BLaER1 (cell line): Measurements from ENCODE around the gene OR5C1.
"Not testable (repeated sequence)": the region's sequence is repeated elsewhere in the genome, so short reads cannot be mapped to it uniquely, and the experiment has no call there.

ENCODE experiments used
- H3K27ac ChIP-seq: shearing (Covaris generic); formaldehyde crosslinking; 2 replicates; pipeline ENCODE4 v1.8.1; 2022
- H3K27me3 ChIP-seq: shearing (Covaris generic); formaldehyde crosslinking; 2 replicates; pipeline ENCODE4 v1.8.1; 2022
- H3K36me3 ChIP-seq: shearing (Covaris generic); formaldehyde crosslinking; 2 replicates; pipeline ENCODE4 v1.8.1; 2022
- H3K4me1 ChIP-seq: shearing (Covaris generic); formaldehyde crosslinking; 2 replicates; pipeline ENCODE4 v1.8.1; 2022
- H3K4me2 ChIP-seq: shearing (Covaris generic); formaldehyde crosslinking; 2 replicates; pipeline ENCODE4 v1.8.1; 2022
- H3K4me3 ChIP-seq: shearing (Covaris generic); formaldehyde crosslinking; 2 replicates; pipeline ENCODE4 v1.8.1; 2022
- H3K9ac ChIP-seq: shearing (Covaris generic); formaldehyde crosslinking; 2 replicates; pipeline ENCODE4 v1.8.1; 2022
- H3K9me3 ChIP-seq: shearing (Covaris generic); formaldehyde crosslinking; 2 replicates; pipeline ENCODE4 v1.8.1; 2022
- H4K20me1 ChIP-seq: shearing (Covaris generic); formaldehyde crosslinking; 2 replicates; pipeline ENCODE4 v1.8.1; 2022
- Cebpa-rat ChIP-seq: shearing (Covaris generic); IDR thresholded peaks from 2 replicates; pipeline ENCODE4 v1.8.1; 2022

OR5C1 gene

DNA sequence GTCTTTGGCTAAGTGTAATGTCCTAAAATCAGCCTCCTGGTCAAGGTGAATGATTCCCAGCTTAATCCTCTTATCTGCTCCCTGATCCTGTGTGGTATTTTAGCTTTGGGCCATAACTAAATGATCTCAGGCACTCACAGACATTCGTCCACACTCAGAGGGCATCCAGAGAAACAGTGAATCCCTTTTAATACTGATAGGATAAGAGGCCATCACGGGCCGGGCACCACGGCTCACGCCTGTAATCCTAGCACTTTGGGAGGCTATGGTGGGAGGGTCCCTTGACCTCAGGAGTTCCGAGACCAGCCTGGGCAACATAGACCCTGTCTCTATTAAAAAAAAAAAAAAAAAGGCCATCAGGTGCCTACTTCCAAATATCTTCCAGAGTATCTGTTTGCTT is 33.3 kb downstream of the OR5C1 start:
- Histone ChIP-seq H3K36me3 (peaks cover 85% of the 10 kb centered on the region), H3K4me3 (no peak overlapping the region), H4K20me1 (peaks cover 67% of the 10 kb centered on the region), H3K4me1 (peaks cover 40% of the 10 kb centered on the region), H3K9me3 (no peaks in the 10 kb centered on the region), H3K27ac (peak overlapping the region; percentile 67), H3K27me3 (no peaks in the 10 kb centered on the region), H3K9ac (peak overlapping the region; percentile 25; the same call in 1 of the 2 replicates), H3K4me2 (peak overlapping the region; percentile 58)
- TF ChIP-seq Cebpa-rat: no peak

DNA sequence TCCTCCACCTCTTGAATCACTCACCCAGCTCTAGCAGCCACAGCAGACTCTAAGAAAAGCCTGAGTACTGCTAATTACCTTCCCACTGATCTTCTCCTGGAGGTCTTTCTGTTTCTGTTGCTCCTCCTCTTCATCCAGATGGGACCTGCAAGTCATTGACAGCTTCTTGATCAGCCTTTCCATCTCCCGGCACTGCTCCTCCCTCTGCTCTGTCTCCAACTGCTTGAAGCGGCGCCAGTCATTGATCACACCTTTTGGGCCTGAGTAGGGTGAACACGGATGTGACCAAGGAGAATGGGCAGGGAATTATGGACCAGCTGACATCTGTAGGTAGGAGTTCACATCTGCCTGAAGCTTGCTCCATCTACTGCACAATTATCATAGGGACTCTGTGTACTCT is 34.2 kb downstream of the OR5C1 start:
- TF ChIP-seq Cebpa-rat: no peak
- H4K20me1 ChIP-seq: peaks cover 76% of the 10 kb centered on the region

DNA sequence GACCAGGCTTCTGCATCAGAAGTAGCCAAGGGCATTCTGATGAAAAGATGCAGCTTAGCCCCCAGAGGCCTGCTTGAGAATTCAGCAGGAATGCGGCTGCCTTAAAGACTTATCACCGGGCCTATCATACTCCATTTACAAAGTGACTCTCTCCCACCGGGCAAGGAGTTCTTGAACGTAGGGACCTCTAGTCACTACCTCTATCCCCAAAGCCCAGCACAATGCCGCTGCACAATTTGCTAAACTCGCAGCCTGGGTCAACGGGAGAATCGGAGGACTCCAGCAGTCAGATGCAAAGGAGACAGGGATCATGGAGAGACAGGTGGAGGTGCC is 39.0 kb downstream of the OR5C1 start:
- Histone ChIP-seq H3K4me2 (peak overlapping the region; percentile 86), H3K4me1 (peaks cover 24% of the 10 kb centered on the region), H3K36me3 (peaks cover 40% of the 10 kb centered on the region), H3K27me3 (no peaks in the 10 kb centered on the region), H4K20me1 (peaks cover 48% of the 10 kb centered on the region), H3K27ac (peak overlapping the region; percentile 88), H3K4me3 (peak overlapping the region; percentile 95), H3K9me3 (no peaks in the 10 kb centered on the region), H3K9ac (peak overlapping the region; percentile 94)
- TF ChIP-seq Cebpa-rat: no peak

More for the DNA sequence above, 34.2 kb downstream of the OR5C1 start:
- no peak overlapping the region for H3K4me2 ChIP-seq
- H3K27ac ChIP-seq: no peak overlapping the region
- H3K4me1 ChIP-seq: peaks cover 46% of the 10 kb centered on the region
- no peak overlapping the region for H3K4me3 ChIP-seq
- H3K36me3 ChIP-seq: peaks cover 76% of the 10 kb centered on the region
- H3K9me3 ChIP-seq: no peaks in the 10 kb centered on the region
- H3K27me3 ChIP-seq: no peaks in the 10 kb centered on the region
- H3K9ac ChIP-seq: no peak overlapping the region

DNA sequence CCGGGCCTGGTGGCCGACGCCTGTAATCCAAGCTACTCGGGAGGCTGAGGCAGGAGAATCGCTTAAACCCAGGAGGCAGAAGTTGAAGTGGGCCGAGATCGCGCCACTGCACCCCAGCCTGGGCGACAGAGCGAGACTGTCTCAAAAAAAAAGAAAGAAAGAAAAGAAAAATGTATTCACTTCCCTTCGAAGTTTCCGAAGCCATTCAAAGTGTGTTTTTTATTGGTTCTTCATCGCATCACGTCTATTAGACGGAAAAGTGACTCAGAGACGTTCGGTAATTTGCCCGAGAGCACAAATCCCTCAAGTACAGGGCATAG is 40.2 kb downstream of the OR5C1 start:
- peak overlapping the region; percentile 88 for H3K27ac ChIP-seq
- not testable (repeated sequence) for H3K9me3 ChIP-seq, H3K27me3 ChIP-seq
- peak overlapping the region; percentile 95 for H3K4me3 ChIP-seq
- H3K4me1 ChIP-seq: peaks cover 21% of the 10 kb centered on the region
- H3K4me2 ChIP-seq: peak overlapping the region; percentile 55
- H4K20me1 ChIP-seq: peaks cover 37% of the 10 kb centered on the region
- peak overlapping the region; percentile 94 for H3K9ac ChIP-seq
- H3K36me3 ChIP-seq: peaks cover 30% of the 10 kb centered on the region

DNA sequence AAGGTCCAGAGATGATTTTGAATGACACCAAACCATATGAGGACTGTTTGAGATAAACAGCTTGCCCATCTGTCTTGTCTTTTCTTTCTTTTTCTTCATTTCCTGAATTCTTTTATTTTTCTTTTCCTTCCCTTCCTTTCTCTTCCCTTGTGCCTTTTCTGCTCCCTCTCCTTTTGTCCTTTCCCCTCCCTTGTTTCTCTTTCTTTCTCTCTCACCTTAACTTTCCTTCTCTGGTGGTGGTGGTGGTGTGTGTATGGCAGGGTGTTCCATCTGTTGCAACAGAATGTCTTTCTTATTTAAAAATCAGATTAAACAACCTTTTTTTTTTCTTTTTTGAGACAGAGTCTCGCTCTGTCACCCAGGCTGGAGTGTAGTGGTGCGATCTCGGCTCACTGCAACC is 43.5 kb downstream of the OR5C1 start:
- Histone ChIP-seq H4K20me1 (peaks cover 8% of the 10 kb centered on the region), H3K27me3 (no peaks in the 10 kb centered on the region), H3K27ac (no peak overlapping the region), H3K36me3 (no peaks in the 10 kb centered on the region), H3K4me1 (peaks cover 20% of the 10 kb centered on the region), H3K4me3 (no peak overlapping the region), H3K4me2 (no peak overlapping the region), H3K9ac (no peak overlapping the region), H3K9me3 (no peaks in the 10 kb centered on the region)
- no peak for TF ChIP-seq Cebpa-rat

DNA sequence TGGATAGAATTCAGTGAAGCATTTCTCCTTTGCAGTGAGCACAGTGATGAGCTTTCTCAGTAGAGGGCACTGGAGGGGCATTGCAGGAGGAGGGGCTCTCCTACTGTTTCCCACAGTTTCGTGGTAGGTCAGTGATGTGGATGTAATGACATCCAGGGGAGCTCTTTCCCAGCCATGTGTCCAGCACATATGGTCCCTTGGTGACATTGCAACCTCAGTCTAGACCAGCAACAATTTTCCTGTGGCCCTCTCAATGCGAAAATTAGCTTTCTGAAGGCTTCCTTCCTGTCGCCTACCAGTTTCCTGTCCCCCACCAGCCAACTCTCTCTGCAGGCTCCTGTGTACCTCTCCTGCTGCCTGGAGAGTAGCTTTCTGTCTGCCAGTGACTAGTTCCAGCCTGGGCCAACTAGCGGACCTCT is 46.6 kb downstream of the OR5C1 start:
- no peaks in the 10 kb centered on the region for H4K20me1 ChIP-seq
- no peak for TF ChIP-seq Cebpa-rat
- H3K27me3 ChIP-seq: no peaks in the 10 kb centered on the region
- H3K27ac ChIP-seq: peak overlapping the region; percentile 75
- no peaks in the 10 kb centered on the region for H3K9me3 ChIP-seq
- peaks cover 16% of the 10 kb centered on the region for H3K4me1 ChIP-seq
- H3K4me3 ChIP-seq: peak overlapping the region; percentile 46; the same call in 1 of the 2 replicates
- peak overlapping the region; percentile 91 for H3K4me2 ChIP-seq
- H3K9ac ChIP-seq: peak overlapping the region; percentile 55
- H3K36me3 ChIP-seq: no peaks in the 10 kb centered on the region

DNA sequence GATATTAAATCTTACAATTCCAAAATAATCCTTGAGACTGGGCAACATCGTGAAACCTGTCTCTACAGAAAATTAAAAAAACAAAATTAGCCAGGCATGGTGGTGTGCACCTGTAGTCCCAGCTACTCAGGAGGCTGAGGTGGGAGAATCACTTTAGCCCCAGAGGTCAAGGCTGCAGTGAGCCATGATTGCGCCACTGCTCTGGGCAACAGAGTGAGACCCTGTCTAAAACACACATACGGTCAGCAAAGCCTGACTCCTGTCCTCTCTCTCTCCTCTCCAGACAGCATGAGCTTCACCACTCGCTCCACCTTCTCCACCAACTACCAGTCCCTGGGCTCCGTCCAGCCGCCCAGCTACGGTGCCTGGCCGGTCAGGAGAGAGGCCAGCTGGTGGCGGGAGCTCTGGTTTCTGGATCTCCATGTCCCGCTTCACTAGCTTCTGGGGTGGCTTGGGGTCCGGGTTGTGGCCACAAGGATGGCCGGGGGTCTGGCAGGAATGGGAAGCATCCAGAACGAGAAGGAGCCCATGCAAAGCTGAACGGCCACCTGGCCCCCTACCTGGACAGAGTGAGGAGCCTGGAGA is 48.6 kb downstream of the OR5C1 start:
- peaks cover 16% of the 10 kb centered on the region for H3K4me1 ChIP-seq
- no peaks in the 10 kb centered on the region for H3K9me3 ChIP-seq
- no peaks in the 10 kb centered on the region for H3K27me3 ChIP-seq
- no peaks in the 10 kb centered on the region for H4K20me1 ChIP-seq
- no peaks in the 10 kb centered on the region for H3K36me3 ChIP-seq
- H3K9ac ChIP-seq: no peak overlapping the region
- no peak for TF ChIP-seq Cebpa-rat
- no peak overlapping the region for H3K4me3 ChIP-seq
- no peak overlapping the region for H3K4me2 ChIP-seq
- no peak overlapping the region for H3K27ac ChIP-seq

DNA sequence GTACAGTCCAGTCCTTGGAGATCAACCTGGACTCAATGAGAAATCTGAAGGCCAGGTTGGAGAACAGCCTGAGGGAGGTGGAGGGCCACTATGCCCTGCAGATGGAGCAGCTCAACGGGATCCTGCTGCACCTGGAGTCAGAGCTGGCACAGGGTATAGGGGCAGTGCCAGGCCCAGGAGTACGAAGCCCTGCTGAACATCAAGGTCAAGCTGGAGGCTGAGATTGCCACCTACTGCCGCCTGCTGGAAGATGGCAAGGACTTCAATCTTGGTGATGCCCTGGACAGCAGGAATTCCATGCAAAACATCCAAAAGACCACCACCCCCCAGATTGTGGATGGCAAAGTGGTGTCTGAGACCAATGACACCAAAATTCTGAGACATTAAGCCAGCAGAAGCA is 49.7 kb downstream of the OR5C1 start:
- not testable (repeated sequence) for H3K27ac ChIP-seq, H3K9ac ChIP-seq, H3K27me3 ChIP-seq, H3K4me2 ChIP-seq, H3K9me3 ChIP-seq, H3K36me3 ChIP-seq, H3K4me3 ChIP-seq, H4K20me1 ChIP-seq
- peaks cover 16% of the 10 kb centered on the region for H3K4me1 ChIP-seq
